Trophoblast cell (in vitro differentiated cells and primary cell): ENCODE measurements around the gene PRKAR1B.

Experiments
- DNase-seq, 2 donors: peaks; one replicate each; pipeline ENCODE4 v3.0.0-alpha.2; 2016
- H2AFZ ChIP-seq: 2 replicates; pipeline ENCODE4 v1.6.1; 2013; ENCODE audit warnings: low read length, moderate library complexity, mild to moderate bottlenecking; ENCODE audit not compliant: insufficient read depth, poor library complexity
- H2AK5ac ChIP-seq: 2 replicates; pipeline ENCODE4 v1.6.1; 2013; ENCODE audit warnings: mild to moderate bottlenecking, low read length
- H2BK120ac ChIP-seq: 2 replicates; pipeline ENCODE4 v1.6.1; 2013; ENCODE audit warnings: low read length, mild to moderate bottlenecking, moderate library complexity; ENCODE audit not compliant: insufficient read depth, poor library complexity
- H2BK12ac ChIP-seq: 2 replicates; pipeline ENCODE4 v1.6.1; 2013; ENCODE audit warnings: mild to moderate bottlenecking, low read length, moderate library complexity
- H2BK5ac ChIP-seq: 2 replicates; pipeline ENCODE4 v1.6.1; 2013; ENCODE audit warnings: low read length, low read depth, moderate library complexity, mild to moderate bottlenecking; ENCODE audit not compliant: poor library complexity
- H3K14ac ChIP-seq: 2 replicates; pipeline ENCODE4 v1.6.1; 2013; ENCODE audit warnings: mild to moderate bottlenecking, low read length
- H3K18ac ChIP-seq: 2 replicates; pipeline ENCODE4 v1.6.1; 2013; ENCODE audit warnings: mild to moderate bottlenecking, low read length
- H3K23ac ChIP-seq: 2 replicates; pipeline ENCODE4 v1.6.1; 2013; ENCODE audit warnings: low read length
- H3K27ac ChIP-seq: 2 replicates; pipeline ENCODE4 v1.5.1; 2013; ENCODE audit warnings: low read depth, mild to moderate bottlenecking, inconsistent platforms, low read length, moderate library complexity
- H3K27me3 ChIP-seq: 2 replicates; pipeline ENCODE4 v1.6.1; 2013; ENCODE audit warnings: inconsistent platforms, mild to moderate bottlenecking, low read length, moderate library complexity; ENCODE audit not compliant: insufficient read depth
- H3K36me3 ChIP-seq, 2 experiments: 1 replicate in 1 of 2; 2 replicates in 1 of 2; pipeline ENCODE4 v1.6.1; 2013; ENCODE audit warnings: low read length in 2 of 2, mild to moderate bottlenecking in 2 of 2, moderate library complexity in 1 of 2; ENCODE audit not compliant: insufficient read depth in 2 of 2, control insufficient read depth in 1 of 2
- H3K4ac ChIP-seq: 2 replicates; pipeline ENCODE4 v1.6.1; 2013; ENCODE audit warnings: low read depth, mild to moderate bottlenecking, low read length, moderate library complexity
- H3K4me1 ChIP-seq, 2 experiments: 1 replicate in 1 of 2; 2 replicates in 1 of 2; pipeline ENCODE4 v1.6.1; 2013; ENCODE audit warnings: low read length in 2 of 2, mild to moderate bottlenecking in 2 of 2, moderate library complexity in 1 of 2; ENCODE audit not compliant: insufficient read depth in 2 of 2, control insufficient read depth in 1 of 2
- H3K4me2 ChIP-seq: 2 replicates; pipeline ENCODE4 v1.6.1; 2013; ENCODE audit warnings: inconsistent platforms, mild to moderate bottlenecking, low read length, moderate library complexity
- H3K4me3 ChIP-seq: 2 replicates; pipeline ENCODE4 v1.5.1; 2013; ENCODE audit warnings: mild to moderate bottlenecking, low read depth, low read length, inconsistent platforms
- H3K79me1 ChIP-seq: one replicate; pipeline ENCODE4 v1.6.1; 2013; ENCODE audit warnings: low read length
- H3K79me2 ChIP-seq: 2 replicates; pipeline ENCODE4 v1.6.1; 2013; ENCODE audit warnings: low read length, mild to moderate bottlenecking; ENCODE audit not compliant: control insufficient read depth, insufficient read depth, poor library complexity
- H3K9ac ChIP-seq: 2 replicates; pipeline ENCODE4 v1.6.1; 2013; ENCODE audit warnings: mild to moderate bottlenecking, low read length
- H3K9me3 ChIP-seq: 2 replicates; pipeline ENCODE4 v1.6.1; 2013; ENCODE audit warnings: low read depth, mild to moderate bottlenecking, control low read depth, inconsistent platforms, low read length; ENCODE audit not compliant: insufficient read depth
- H4K12ac ChIP-seq: 2 replicates; pipeline ENCODE4 v1.6.1; 2013; ENCODE audit warnings: low read depth, mild to moderate bottlenecking, low read length, moderate library complexity
- H4K8ac ChIP-seq: 2 replicates; pipeline ENCODE4 v1.6.1; 2013; ENCODE audit warnings: low read depth, mild to moderate bottlenecking, low read length, moderate library complexity
- H4K91ac ChIP-seq: one replicate; pipeline ENCODE4 v1.6.1; 2013; ENCODE audit warnings: low read depth, mild to moderate bottlenecking, low read length, moderate library complexity
- WGBS: extraction: QIAGEN DNeasy Blood & Tissue Kit; methylation state at CpG from one replicate; pipeline ENCODE4 v1.1.7; 2013; ENCODE audit warnings: missing lambda C conversion rate; ENCODE audit not compliant: insufficient read length, insufficient coverage; ENCODE audit errors: extremely low coverage; 5-methylcytosine and 5-hydroxymethylcytosine counted together

PRKAR1B gene

DNA sequence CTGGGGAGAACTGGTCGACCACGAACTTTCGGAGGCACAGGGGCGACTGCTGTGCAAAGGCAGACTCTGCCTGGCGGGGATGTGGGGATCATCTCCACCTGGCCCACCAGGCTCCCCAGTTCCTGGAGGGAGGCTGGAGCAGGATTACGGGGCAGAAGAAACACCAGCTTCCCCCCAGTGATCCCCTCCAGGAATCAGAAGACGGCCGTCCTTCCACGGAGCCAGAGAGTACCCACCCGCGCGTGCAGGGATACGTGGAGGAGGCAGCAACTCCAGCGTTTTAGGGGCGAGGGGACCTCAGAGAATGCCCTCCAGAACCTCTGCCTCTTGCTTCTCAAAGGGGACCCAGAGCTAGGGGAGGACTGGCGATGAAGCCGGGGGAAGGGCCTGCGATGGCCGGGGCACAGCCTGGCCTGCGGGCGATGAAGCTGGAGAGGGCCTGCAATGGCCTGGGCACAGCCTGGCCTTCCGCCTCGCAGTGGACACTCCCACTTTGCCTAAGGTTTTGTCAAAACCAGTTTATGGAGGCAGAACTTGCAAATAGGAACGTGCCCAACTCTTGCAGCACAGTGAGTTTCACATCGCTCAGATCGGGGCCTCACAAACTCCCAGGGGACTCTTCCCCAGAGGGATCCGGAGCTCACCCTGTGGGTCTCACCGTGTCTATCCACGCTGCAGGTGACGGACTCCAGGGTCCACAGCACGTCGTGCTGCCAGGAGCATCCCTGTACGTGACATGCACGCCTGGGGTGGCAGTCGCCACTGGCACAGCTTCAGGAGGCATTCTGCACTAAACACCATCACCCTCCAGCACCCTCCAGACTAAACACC lies 129.5 kb downstream of the PRKAR1B start:
- no peak for DNase-seq
- Histone ChIP-seq H3K4ac (no peak overlapping the region), H2BK120ac (no peak overlapping the region), H4K12ac (no peak overlapping the region), H2AFZ (no peak overlapping the region), H3K79me1 (no peaks in the 10 kb centered on the region), H3K4me2 (no peak overlapping the region), H3K18ac (no peak overlapping the region), H3K9ac (no peak overlapping the region), H3K14ac (no peak overlapping the region), H2BK12ac (no peak overlapping the region), H3K4me3 (no peak overlapping the region), H3K23ac (no peak overlapping the region), H2AK5ac (no peak overlapping the region), H3K79me2 (no peaks in the 10 kb centered on the region), H3K4me1 (no peaks in the 10 kb centered on the region), H4K8ac (no peak overlapping the region), H3K27ac (no peak overlapping the region), H3K9me3 (peaks cover 2% of the 10 kb centered on the region), H4K91ac (no peak overlapping the region), H2BK5ac (no peak overlapping the region), H3K36me3 (no peaks in the 10 kb centered on the region), H3K27me3 (no peaks in the 10 kb centered on the region)
- no CpG with 5 or more reads among the region's 35 CpGs for WGBS

DNA sequence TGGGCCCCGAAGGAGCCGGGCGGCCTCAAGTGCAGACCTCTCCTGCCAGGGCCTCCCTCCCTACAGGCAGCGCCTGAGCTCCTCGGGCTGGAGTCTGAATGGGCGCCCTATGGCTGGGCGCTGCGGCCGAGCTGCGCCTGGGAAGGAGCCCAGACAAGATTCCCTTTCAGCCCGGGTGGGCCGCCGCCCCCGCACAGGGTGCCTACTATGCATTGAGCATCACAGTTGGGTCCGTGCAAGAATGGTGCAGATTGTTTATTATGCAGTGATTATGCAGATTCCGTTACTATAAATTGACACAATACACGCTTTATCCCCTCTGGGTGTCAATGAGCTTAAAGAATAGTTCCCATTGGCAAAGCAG lies 130.3 kb downstream of the PRKAR1B start:
- no peak overlapping the region for H2AK5ac ChIP-seq
- no peak overlapping the region for H2BK12ac ChIP-seq
- no peak overlapping the region for H3K4me2 ChIP-seq
- no peak overlapping the region for H3K9ac ChIP-seq
- no peaks in the 10 kb centered on the region for H3K4me1 ChIP-seq
- no peak overlapping the region for H3K18ac ChIP-seq
- no peaks in the 10 kb centered on the region for H3K79me2 ChIP-seq
- no peaks in the 10 kb centered on the region for H3K36me3 ChIP-seq
- DNase-seq, result no peak
- H3K23ac ChIP-seq, result no peak overlapping the region
- H3K79me1 ChIP-seq, result no peaks in the 10 kb centered on the region
- H4K12ac ChIP-seq, result no peak overlapping the region
- no peak overlapping the region for H2AFZ ChIP-seq
- peaks cover 2% of the 10 kb centered on the region for H3K9me3 ChIP-seq
- H4K8ac ChIP-seq, result no peak overlapping the region
- no peak overlapping the region for H3K4me3 ChIP-seq
- H3K4ac ChIP-seq, result no peak overlapping the region
- no peaks in the 10 kb centered on the region for H3K27me3 ChIP-seq
- no peak overlapping the region for H2BK5ac ChIP-seq
- H4K91ac ChIP-seq, result no peak overlapping the region
- H2BK120ac ChIP-seq, result no peak overlapping the region
- no peak overlapping the region for H3K27ac ChIP-seq
- WGBS, result no CpG with 5 or more reads among the region's 17 CpGs
- no peak overlapping the region for H3K14ac ChIP-seq

DNA sequence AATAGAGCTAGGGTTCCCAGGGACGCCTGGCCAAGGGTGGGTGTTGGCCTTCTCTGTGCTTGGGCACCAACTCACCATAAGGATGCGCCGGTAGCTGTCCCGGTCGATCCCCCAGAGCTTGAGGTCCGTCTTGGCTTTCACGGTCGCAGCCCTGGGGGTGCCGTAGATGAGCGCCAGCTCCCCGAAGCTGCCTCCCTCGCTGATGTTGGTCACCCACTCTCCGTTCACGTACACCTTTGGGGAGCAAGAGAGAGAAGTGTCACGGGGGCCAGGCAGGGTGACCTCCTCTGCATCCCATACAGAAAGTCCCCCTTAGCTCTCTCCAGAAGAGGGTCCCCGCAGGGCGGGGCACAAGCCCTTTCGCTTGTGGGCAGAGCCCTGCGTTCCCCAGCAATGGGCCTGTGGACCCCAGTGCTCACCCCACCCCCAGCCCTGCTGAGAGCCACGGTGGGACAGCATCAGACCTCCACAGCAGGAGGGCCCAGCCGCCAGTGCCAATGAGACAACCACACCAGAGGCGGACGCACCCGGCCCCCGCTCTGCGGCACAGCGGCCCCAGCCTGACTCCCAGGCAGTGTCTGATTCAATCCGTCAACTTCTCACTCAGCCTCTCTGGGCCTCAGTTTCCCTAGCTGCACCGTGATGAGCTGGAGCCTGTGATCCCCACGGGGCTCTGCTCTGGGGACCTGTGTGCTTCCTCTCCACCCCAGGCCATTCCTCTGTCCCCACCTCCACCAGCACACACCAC lies 130.8 kb downstream of the PRKAR1B start:
- Histone ChIP-seq H3K4me2 (no peak overlapping the region), H3K79me1 (no peaks in the 10 kb centered on the region), H2BK12ac (no peak overlapping the region), H3K27me3 (no peaks in the 10 kb centered on the region), H2AK5ac (no peak overlapping the region), H3K4me1 (no peaks in the 10 kb centered on the region), H2AFZ (no peak overlapping the region), H4K8ac (no peak overlapping the region), H3K79me2 (no peaks in the 10 kb centered on the region), H2BK120ac (no peak overlapping the region), H3K27ac (no peak overlapping the region), H3K4ac (no peak overlapping the region), H2BK5ac (no peak overlapping the region), H3K14ac (no peak overlapping the region), H3K36me3 (no peaks in the 10 kb centered on the region), H3K23ac (no peak overlapping the region), H3K9ac (no peak overlapping the region), H3K9me3 (peaks cover 2% of the 10 kb centered on the region), H3K18ac (no peak overlapping the region), H4K91ac (no peak overlapping the region), H4K12ac (no peak overlapping the region), H3K4me3 (no peak overlapping the region)
- WGBS, result no CpG with 5 or more reads among the region's 30 CpGs
- DNase-seq, result no peak

DNA sequence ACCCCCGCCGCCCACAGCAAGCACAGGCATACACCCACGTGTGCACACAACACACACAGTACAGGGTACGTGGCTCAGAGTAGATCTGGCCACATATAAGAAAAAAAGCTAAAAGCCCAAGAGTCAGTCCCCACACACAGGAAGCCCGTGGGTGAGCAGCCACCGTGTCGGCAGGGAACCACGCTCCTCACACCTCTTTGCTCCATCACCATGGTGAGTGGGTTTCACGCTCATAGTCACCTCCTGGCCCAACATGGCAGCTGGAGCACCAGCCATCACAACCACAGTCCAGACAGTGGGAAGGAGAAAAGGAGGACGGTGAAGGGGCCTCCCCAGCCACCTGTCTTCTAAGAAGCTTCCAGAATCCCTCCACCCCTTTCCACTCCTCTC lies 131.5 kb downstream of the PRKAR1B start:
- Histone ChIP-seq H3K27me3 (no peaks in the 10 kb centered on the region), H3K23ac (no peak overlapping the region), H4K91ac (no peak overlapping the region), H3K4me3 (no peak overlapping the region), H3K18ac (no peak overlapping the region), H2BK12ac (no peak overlapping the region), H3K36me3 (no peaks in the 10 kb centered on the region), H3K27ac (no peak overlapping the region), H3K9ac (no peak overlapping the region), H3K4me1 (no peaks in the 10 kb centered on the region), H2BK5ac (no peak overlapping the region), H3K79me2 (no peaks in the 10 kb centered on the region), H2AK5ac (no peak overlapping the region), H2AFZ (no peak overlapping the region), H3K4ac (no peak overlapping the region), H3K14ac (no peak overlapping the region), H3K9me3 (peaks cover 2% of the 10 kb centered on the region), H2BK120ac (no peak overlapping the region), H4K8ac (no peak overlapping the region), H3K4me2 (no peak overlapping the region), H3K79me1 (no peaks in the 10 kb centered on the region), H4K12ac (no peak overlapping the region)
- DNase-seq, result no peak
- no CpG with 5 or more reads among the region's 10 CpGs for WGBS
